ENCODE results near the gene SAMD10.
A peak's percentile ranks its signal among the peaks of the same experiment; 100 is the strongest.

The SAMD10 gene

DNA sequence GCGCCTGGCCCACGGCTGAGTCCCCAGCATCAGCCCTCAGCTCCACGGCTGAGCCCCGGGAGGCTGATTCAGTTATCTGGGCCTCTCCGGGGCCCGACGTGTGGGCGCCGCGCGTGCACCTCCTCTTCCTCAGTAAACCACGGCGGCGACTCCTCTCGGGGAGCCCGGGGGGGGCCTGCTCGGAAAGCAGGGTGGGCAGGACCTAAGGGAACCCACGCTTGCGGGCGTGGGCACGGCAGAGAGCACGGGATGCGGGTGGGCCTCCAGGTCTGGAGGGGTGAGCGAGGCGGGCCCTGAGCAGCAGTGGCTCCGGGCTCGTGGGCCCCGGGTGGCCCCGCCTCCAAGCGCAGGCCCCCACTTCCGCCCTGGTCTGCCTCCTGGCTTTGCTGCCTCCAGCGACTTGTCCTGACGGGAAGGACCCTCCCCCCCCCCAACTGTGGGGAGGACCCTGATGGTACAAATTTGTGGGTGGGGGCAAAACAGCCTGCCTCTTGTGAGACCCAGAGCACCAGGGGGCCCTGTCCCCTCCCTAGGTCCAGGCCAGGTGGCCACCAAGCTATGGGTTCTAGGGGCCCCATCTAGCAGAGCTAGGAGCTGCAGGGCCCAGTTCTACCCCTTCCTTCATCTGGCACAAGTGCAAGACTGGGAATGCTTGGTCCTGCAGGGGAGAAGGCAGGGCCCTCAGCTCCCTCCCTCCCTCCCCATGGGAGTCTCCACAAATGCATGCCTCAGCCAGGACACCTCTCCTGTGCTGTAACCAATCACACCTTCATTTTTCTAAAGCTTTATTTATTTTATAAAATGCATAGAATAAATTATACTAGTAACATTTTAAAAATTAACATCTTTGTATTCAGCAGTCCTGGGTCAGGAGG is 40.1 kb downstream of the SAMD10 start:
- TF ChIP-seq CTCF (IDR thresholded peaks at IDR 0.05; ENCODE audit: extremely low read depth, insufficient read depth, missing control alignments), result no peak
- peak; percentile 24 for DNase-seq (ENCODE audit: low spot score)
- in situ Hi-C loops (cut with MboI; ENCODE audit: low pct_unique_long_range_greater_than_20kb, low sequenced_read_pairs, unreplicated experiment), result no loop called here

GRCh38 chr20:63937596-63937995 is 41.8 kb downstream of the SAMD10 start:
- in situ Hi-C loops (cut with MboI; ENCODE audit: low pct_unique_long_range_greater_than_20kb, low sequenced_read_pairs, unreplicated experiment), result no loop called here
- TF ChIP-seq CTCF (IDR thresholded peaks at IDR 0.05; ENCODE audit: extremely low read depth, insufficient read depth, missing control alignments), result no peak
- DNase-seq (ENCODE audit: low spot score), result no peak

DNA sequence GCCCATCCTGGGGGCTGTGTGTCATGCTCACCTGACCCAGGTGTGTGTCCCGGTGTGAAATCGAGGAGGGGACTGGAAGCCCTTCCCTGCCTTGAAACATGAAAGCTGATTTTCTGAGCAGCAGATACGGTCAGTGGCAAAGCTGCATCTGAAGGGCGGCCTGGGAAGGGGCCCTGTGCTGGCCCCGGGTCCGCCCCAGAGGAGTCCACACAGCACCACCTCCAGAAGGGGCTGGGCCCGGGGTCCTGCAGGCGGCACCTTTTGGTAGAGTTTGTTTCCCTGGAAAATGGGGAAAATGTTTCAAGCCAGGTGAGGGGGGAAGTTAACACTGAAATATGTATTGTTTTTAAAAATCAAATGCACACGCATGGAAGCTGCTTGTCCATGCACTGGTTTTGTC is 44.0 kb downstream of the SAMD10 start:
- no peak for TF ChIP-seq CTCF (IDR thresholded peaks at IDR 0.05; ENCODE audit: extremely low read depth, insufficient read depth, missing control alignments)
- in situ Hi-C loops (cut with MboI; ENCODE audit: low pct_unique_long_range_greater_than_20kb, low sequenced_read_pairs, unreplicated experiment), result no loop called here
- no peak for DNase-seq (ENCODE audit: low spot score)

DNA sequence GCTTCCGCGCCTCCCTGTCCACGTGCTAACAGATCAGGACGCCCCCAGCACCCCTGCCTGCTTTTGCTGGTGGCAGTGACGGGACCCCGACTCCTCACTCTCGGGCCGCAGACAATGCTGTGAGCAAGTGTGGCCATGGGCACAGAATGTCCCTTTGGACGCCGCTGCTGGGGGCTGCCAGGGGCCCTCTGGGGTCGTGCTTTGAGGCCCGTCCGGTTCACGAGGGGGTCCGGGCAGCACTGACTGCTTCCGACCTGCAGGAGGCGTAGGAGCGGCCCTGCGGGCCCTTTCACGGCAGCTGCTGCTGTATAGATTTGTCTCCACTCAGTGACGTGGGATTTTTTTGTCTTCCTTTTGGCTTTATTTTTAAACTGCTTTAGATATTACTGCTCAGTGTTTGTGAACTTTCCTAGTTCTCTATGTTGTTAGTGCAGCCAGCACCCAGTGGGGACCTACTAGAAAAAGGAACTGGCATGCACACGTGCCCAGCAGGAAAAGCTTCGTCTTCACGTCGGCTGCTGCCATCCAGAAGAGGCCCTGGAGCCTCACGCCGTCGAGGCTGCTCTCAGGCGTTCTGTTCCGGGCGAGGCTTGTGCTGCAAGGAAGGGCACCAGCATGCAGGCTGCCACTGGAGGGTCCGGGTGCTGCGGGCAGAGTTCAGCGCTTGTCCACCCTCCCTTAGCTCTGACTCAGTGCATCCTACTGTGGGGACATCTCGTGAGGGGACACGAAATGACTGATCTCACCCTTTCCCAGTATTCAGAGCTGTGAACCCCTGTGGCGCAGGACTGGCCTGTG is 45.0 kb downstream of the SAMD10 start:
- TF ChIP-seq CTCF (IDR thresholded peaks at IDR 0.05; ENCODE audit: extremely low read depth, insufficient read depth, missing control alignments), result no peak
- no peak for DNase-seq (ENCODE audit: low spot score)
- in situ Hi-C loops (cut with MboI; ENCODE audit: low pct_unique_long_range_greater_than_20kb, low sequenced_read_pairs, unreplicated experiment), result no loop called here

- in situ Hi-C loops (cut with MboI; ENCODE audit: low pct_unique_long_range_greater_than_20kb, low sequenced_read_pairs, unreplicated experiment), result no loop called here
- no peak for TF ChIP-seq CTCF (IDR thresholded peaks at IDR 0.05; ENCODE audit: extremely low read depth, insufficient read depth, missing control alignments)
- no peak for DNase-seq (ENCODE audit: low spot score)
Observed at GRCh38 chr20:63933646-63934045, 45.8 kb downstream of the SAMD10 start.

DNA sequence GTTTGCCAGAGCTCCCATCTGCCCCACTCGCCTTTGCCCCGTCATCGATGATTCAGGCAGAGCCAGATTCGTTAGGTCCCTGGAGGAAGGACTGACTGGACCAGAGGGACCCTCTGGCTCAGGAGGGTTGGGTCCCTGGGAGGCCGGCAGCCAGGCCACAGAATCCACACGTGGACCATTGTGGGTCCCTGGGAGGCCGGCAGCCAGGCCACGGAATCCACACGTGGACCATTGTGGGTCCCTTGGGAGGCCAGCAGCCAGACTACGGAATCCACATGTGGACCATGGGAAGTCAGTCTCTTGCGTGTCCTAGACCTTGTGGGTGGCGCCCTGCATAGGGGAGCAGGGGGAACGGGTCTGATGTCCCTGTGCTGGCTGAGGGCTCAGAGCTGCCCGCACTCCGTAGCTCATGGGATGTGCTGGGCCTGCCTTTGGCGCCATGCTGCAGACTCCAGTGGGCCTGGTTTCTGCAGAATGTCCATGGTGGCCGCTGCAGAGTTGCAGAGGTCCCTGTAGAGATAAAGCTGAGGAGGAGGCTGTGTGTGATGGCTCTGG is 46.8 kb downstream of the SAMD10 start:
- TF ChIP-seq CTCF (IDR thresholded peaks at IDR 0.05; ENCODE audit: extremely low read depth, insufficient read depth, missing control alignments), result no peak
- in situ Hi-C loops (cut with MboI; ENCODE audit: low pct_unique_long_range_greater_than_20kb, low sequenced_read_pairs, unreplicated experiment), result no loop called here
- DNase-seq (ENCODE audit: low spot score), result no peak

All from GM13977 (cell line).